GM13976 (cell line): ENCODE data around the gene APOC3.

Experiments used
- DNase-seq: peaks from one replicate; pipeline ENCODE4 v3.0.0; 2012; ENCODE audit warnings: low spot score
- in situ Hi-C: fragments of 300-500 bp; cut with MboI; formaldehyde crosslinking; loops from one replicate; pipeline ENCODE4 v1.12.0; 2022; ENCODE audit warnings: low sequenced_read_pairs, mixed read lengths, inconsistent platforms; ENCODE audit not compliant: unreplicated experiment
- TF ChIP-seq, protein P1 (sequence below): IDR thresholded peaks from 2 replicates; pipeline ENCODE4 v1.5.1; 2012; ENCODE audit warnings: borderline replicate concordance, mild to moderate bottlenecking; ENCODE audit not compliant: insufficient read depth; ENCODE audit errors: extremely low read depth, missing control alignments, control extremely low read depth

APOC3 gene

DNA sequence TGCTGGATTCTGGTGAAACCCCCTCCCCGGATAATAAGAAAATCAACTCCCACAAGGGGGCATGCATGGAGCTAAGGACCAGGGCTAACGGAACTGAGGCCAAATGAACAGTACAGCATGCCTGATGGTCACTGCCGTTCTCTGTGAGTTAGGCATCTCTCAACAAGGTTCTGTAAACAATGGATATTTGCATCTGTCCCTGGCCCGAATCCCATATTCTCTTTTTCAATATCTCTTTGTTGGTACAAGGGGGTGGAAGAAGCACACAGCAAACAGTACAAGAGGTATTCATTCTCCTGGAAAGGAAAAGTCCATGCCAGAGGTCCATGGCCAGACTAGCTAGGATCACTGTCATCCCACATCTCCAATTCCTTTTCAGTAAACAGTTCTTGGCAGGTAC is 39.9 kb downstream of the APOC3 start:
- DNase-seq, result no peak
- TF ChIP-seq, protein P1, sequence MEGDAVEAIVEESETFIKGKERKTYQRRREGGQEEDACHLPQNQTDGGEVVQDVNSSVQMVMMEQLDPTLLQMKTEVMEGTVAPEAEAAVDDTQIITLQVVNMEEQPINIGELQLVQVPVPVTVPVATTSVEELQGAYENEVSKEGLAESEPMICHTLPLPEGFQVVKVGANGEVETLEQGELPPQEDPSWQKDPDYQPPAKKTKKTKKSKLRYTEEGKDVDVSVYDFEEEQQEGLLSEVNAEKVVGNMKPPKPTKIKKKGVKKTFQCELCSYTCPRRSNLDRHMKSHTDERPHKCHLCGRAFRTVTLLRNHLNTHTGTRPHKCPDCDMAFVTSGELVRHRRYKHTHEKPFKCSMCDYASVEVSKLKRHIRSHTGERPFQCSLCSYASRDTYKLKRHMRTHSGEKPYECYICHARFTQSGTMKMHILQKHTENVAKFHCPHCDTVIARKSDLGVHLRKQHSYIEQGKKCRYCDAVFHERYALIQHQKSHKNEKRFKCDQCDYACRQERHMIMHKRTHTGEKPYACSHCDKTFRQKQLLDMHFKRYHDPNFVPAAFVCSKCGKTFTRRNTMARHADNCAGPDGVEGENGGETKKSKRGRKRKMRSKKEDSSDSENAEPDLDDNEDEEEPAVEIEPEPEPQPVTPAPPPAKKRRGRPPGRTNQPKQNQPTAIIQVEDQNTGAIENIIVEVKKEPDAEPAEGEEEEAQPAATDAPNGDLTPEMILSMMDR, result no peak
- in situ Hi-C loops, result loop anchor here (10.0 kb wide), 1 partner anchor 235 kb away; no protein-coding TSS in a partner anchor

DNA sequence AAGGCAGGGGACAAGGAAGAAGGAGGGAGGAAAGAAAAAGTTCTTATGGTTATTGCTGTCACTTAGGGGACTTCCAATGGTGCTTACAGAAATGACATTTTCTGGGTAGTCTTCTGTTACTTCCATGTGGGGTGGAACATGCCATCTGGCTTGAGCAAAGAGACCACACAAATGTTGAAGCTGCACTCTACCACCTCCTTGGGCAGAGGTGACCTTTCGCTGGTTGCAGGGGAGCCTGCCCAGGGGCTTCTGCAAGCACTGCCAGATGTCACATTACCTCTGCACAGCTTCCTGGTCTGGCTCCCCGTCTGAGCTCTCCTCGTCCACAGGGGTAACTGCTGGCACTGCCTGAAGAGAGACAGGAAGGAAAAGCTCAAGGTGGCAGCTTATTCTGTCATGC is 40.3 kb downstream of the APOC3 start:
- in situ Hi-C loops, result loop anchor here (10.0 kb wide), 1 partner anchor 235 kb away; no protein-coding TSS in a partner anchor
- TF ChIP-seq, protein P1, result no peak
- DNase-seq, result no peak

DNA sequence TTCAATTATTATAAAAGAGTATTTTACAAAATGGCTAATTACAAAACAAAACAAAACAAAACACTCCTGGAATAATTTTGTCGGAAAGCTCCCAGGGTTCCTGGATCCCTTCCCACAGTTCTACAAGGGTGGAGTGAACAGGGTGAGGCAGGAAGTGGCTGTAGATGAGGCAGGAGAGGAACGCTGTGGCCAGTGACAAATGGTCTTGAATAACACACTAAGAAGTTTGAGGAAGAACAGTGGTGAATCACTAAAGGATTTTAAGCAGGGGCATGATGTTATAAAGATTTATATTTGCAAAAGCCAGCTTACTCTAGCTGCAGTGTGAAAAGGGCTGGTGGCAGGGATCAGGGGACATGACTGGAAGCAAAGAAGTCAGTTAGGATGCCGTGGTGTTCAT is 41.5 kb downstream of the APOC3 start:
- in situ Hi-C loops, result loop anchor here (10.0 kb wide), 1 partner anchor 234 kb away; no protein-coding TSS in a partner anchor
- TF ChIP-seq, protein P1, result no peak
- no peak for DNase-seq

DNA sequence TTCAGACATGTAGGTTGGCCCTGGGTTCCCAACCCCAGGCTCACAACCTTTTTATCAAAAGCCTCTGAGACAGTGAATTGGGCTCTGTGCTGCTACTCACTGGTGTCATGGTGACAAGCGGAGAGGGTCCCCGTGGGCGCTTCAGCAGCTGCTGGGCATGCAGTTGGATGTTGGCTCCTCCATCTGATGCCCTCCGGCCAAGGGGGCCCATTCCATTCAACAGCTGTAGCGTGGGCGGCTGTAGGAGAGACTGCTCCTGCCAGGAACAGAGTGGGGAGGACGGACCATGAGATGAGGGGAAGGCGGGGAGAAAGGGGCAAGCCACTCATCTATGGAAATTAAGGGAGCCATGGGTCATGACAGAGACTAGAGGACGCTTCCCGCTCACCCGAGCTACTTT is 43.7 kb downstream of the APOC3 start:
- TF ChIP-seq, protein P1, result no peak
- in situ Hi-C loops, result loop anchor here (10.0 kb wide), 1 partner anchor 231 kb away; no protein-coding TSS in a partner anchor
- no peak for DNase-seq

DNA sequence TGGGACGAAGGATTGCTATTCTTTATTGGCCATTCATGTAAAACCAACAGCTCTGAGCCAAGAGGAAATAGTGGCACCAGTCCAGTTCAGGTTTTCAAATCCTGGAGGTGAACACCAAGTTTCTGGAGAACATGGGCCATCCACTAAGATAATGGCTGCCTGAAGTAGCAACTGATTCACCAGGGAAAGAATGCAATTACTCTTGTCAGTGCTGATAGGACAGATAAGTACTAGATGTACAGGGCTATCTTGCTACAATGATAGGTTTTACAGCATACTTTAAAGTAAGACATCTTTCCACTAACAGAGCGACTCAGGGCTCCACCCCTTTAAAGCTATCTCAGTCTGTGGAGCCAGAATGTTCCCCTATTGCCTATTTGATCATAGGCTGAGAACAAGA is 44.5 kb downstream of the APOC3 start:
- DNase-seq, result no peak
- in situ Hi-C loops, result loop anchor here (10.0 kb wide), 1 partner anchor 231 kb away; no protein-coding TSS in a partner anchor
- TF ChIP-seq, protein P1, result no peak

DNA sequence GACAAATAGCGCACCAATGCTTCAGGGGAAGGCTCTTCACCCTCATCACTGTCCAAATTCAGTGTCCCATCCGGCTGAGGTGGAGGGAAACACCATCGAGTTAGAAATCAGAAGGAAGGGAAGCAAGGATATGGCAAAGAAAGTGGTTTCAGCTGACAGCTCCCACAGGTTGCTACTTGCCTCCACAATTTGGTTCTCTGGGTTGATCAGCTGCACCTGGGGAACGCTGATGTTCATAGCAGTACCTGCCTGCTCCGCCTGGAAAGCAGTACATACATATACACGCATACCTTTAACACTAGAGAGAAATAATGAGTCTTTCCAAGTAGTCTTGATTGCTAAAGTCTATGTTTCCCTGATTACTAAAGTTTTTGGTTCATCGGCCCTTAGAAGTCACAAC is 45.5 kb downstream of the APOC3 start:
- no peak for DNase-seq
- TF ChIP-seq, protein P1, result no peak
- in situ Hi-C loops, result loop anchor here (10.0 kb wide), 1 partner anchor 230 kb away; no protein-coding TSS in a partner anchor
